Panc1 (cell line): Measurements from ENCODE around the gene P2RX2. TPM values are rescaled to one million over a fixed set of nuclear protein-coding genes. Genes with fewer than 3 reads are reported as not detected.

Experiments used
- ATAC-seq: fragments of 200-7000 bp; cut with Tn5 transposase; 2 replicates; pipeline ENCODE4 v1.9.1; 2020; ENCODE audit warnings: mild to moderate bottlenecking, moderate library complexity
- BruUV-seq: library from RNA; stranded (reverse); fragments of 400-500 nt; replicated peaks from 2 replicates; lab custom pipeline; 2021; lab: Mats Ljungman, UMichigan
- CTCF ChIA-PET: fragments of 300-600 bp; sonication (Branson Sonifier 250); formaldehyde crosslinking; loops from one replicate; lab custom pipeline; 2022; ENCODE audit warnings: antibody characterized with exemption; lab: Charles Lee
- POLR2A ChIA-PET: fragments of 300-600 bp; sonication (Branson Sonifier 250); formaldehyde crosslinking; loops from one replicate; lab custom pipeline; 2022; ENCODE audit warnings: antibody characterized with exemption; lab: Charles Lee
- DNase-seq: peaks from one replicate; pipeline ENCODE4 v3.0.0-alpha.2; 2010; ENCODE audit warnings: low read depth, low spot score
- H3K27ac ChIP-seq: 2 replicates; pipeline ENCODE4 v1.5.1; 2011; ENCODE audit warnings: mild to moderate bottlenecking, low read length, inconsistent platforms
- H3K27me3 ChIP-seq: fragments of 200-500 bp; sonication (Bioruptor generic); 2 replicates; pipeline ENCODE4 v1.6.0; 2014; ENCODE audit warnings: low read length, inconsistent platforms; ENCODE audit not compliant: control insufficient read depth, insufficient read depth
- H3K36me3 ChIP-seq: fragments of 200-500 bp; sonication (Bioruptor generic); 2 replicates; pipeline ENCODE4 v1.5.1; 2014; ENCODE audit warnings: inconsistent platforms, mild to moderate bottlenecking, low read length, moderate library complexity; ENCODE audit not compliant: control insufficient read depth, insufficient read depth
- H3K4me1 ChIP-seq: 2 replicates; pipeline ENCODE4 v1.5.1; 2011; ENCODE audit warnings: inconsistent platforms, mild to moderate bottlenecking, low read length, moderate library complexity; ENCODE audit not compliant: control insufficient read depth, insufficient read depth
- H3K4me3 ChIP-seq, 2 experiments: 2 replicates each; pipeline ENCODE4 v1.5.1; 2011 to 2012; ENCODE audit warnings: low read depth in 2 of 2, low read length in 2 of 2, mild to moderate bottlenecking in 2 of 2, inconsistent platforms in 1 of 2, moderate library complexity in 1 of 2
- H3K9me3 ChIP-seq: fragments of 200-500 bp; sonication (Bioruptor generic); 2 replicates; pipeline ENCODE4 v1.5.1; 2014; ENCODE audit warnings: low read depth, mild to moderate bottlenecking, inconsistent platforms, low read length, moderate library complexity; ENCODE audit not compliant: control insufficient read depth, insufficient read depth
- POLR2AphosphoS5 ChIP-seq: IDR thresholded peaks from 2 replicates; pipeline ENCODE4 v1.6.1; 2012; ENCODE audit warnings: mild to moderate bottlenecking, low read depth, low read length, moderate library complexity
- SIN3A ChIP-seq: IDR thresholded peaks from 2 replicates; pipeline ENCODE4 v1.6.1; 2012; ENCODE audit warnings: low read depth, mild to moderate bottlenecking, low read length, moderate library complexity, borderline replicate concordance; ENCODE audit not compliant: insufficient read depth
- TCF7L2 ChIP-seq: IDR thresholded peaks from 2 replicates; pipeline ENCODE4 v1.6.1; 2011; ENCODE audit warnings: mild to moderate bottlenecking, low read depth, low read length, inconsistent platforms
- in situ Hi-C: cut with HindIII; loops from 2 replicates; pipeline ENCODE4 v1.10.0; 2016; ENCODE audit warnings: low sequenced_read_pairs, low pct_unique_long_range_greater_than_20kb
- intact Hi-C: fragments of 100-400 bp; cut with micrococcal nuclease; formaldehyde crosslinking; loops from one replicate; pipeline ENCODE4 v1.10.0; 2022; ENCODE audit not compliant: unreplicated experiment
- total RNA-seq: library from RNA; stranded (reverse); gene quantifications from one replicate; pipeline ENCODE4 v1.2.1, GENCODE V29; 2021; ENCODE audit not compliant: unreplicated experiment
- TF ChIP-seq, protein P1 (sequence below): fragments of 450-650 bp; IDR thresholded peaks from 2 replicates; pipeline ENCODE4 v1.5.1; 2017; ENCODE audit warnings: mild to moderate bottlenecking
- TF ChIP-seq, protein P2 (sequence below), 2 experiments: IDR thresholded peaks; 2 replicates each; pipeline ENCODE4 v1.6.1; 2011 to 2012; ENCODE audit warnings: low read depth in 2 of 2, control low read depth in 1 of 2, low read length in 1 of 2, mild to moderate bottlenecking in 1 of 2, moderate library complexity in 1 of 2; ENCODE audit not compliant: insufficient read depth in 1 of 2

Gene P2RX2
- total RNA-seq, 1 experiment from 2014 or later: 1.2 TPM

DNA sequence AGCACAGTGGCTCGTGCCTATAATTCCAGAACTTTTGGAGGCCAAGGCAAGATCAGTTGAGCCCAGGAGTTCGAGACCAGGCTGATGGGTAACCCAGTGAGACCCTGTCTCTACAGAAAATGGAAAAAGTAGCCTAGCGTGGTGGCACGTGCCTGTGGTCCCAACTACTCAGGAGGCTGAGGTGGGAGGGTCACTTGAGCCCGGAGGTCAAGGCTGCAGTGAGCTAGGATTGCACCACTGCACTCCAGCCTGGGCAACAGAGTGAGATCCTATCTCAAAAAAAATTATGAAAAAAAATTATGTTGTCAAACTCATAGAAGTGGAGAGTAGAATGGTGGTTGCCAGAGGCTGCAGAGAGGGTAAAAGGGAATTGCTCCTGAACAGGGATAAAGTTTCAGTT lies 4.5 kb upstream of the P2RX2 start:
- no peak for ATAC-seq
- no TSS peak for BruUV-seq
- Histone ChIP-seq H3K4me3 (no peak overlapping the region), H3K27ac (no peak overlapping the region), H3K4me1 (peaks cover 1% of the 10 kb centered on the region), H3K36me3 (no peaks in the 10 kb centered on the region), H3K27me3 (peaks cover 6% of the 10 kb centered on the region; the same call in 1 of the 2 replicates), H3K9me3 (no peaks in the 10 kb centered on the region)
- ChIA-PET POLR2A (no interaction called here), CTCF (interaction anchor here (1.4 kb wide), 1 partner anchor 199 kb away, joined by 10 read pairs; no protein-coding TSS in a partner anchor)
- no peak for DNase-seq
- intact Hi-C loops: loop anchor here (2.0 kb wide), 1 partner anchor 199 kb away; no protein-coding TSS in a partner anchor
- in situ Hi-C loops: no loop called here
- TF ChIP-seq, protein P1, sequence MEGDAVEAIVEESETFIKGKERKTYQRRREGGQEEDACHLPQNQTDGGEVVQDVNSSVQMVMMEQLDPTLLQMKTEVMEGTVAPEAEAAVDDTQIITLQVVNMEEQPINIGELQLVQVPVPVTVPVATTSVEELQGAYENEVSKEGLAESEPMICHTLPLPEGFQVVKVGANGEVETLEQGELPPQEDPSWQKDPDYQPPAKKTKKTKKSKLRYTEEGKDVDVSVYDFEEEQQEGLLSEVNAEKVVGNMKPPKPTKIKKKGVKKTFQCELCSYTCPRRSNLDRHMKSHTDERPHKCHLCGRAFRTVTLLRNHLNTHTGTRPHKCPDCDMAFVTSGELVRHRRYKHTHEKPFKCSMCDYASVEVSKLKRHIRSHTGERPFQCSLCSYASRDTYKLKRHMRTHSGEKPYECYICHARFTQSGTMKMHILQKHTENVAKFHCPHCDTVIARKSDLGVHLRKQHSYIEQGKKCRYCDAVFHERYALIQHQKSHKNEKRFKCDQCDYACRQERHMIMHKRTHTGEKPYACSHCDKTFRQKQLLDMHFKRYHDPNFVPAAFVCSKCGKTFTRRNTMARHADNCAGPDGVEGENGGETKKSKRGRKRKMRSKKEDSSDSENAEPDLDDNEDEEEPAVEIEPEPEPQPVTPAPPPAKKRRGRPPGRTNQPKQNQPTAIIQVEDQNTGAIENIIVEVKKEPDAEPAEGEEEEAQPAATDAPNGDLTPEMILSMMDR: no peak
- no peak for TF ChIP-seq TCF7L2
- TF ChIP-seq POLR2AphosphoS5: no peak
- TF ChIP-seq SIN3A: no peak
- TF ChIP-seq, protein P2, sequence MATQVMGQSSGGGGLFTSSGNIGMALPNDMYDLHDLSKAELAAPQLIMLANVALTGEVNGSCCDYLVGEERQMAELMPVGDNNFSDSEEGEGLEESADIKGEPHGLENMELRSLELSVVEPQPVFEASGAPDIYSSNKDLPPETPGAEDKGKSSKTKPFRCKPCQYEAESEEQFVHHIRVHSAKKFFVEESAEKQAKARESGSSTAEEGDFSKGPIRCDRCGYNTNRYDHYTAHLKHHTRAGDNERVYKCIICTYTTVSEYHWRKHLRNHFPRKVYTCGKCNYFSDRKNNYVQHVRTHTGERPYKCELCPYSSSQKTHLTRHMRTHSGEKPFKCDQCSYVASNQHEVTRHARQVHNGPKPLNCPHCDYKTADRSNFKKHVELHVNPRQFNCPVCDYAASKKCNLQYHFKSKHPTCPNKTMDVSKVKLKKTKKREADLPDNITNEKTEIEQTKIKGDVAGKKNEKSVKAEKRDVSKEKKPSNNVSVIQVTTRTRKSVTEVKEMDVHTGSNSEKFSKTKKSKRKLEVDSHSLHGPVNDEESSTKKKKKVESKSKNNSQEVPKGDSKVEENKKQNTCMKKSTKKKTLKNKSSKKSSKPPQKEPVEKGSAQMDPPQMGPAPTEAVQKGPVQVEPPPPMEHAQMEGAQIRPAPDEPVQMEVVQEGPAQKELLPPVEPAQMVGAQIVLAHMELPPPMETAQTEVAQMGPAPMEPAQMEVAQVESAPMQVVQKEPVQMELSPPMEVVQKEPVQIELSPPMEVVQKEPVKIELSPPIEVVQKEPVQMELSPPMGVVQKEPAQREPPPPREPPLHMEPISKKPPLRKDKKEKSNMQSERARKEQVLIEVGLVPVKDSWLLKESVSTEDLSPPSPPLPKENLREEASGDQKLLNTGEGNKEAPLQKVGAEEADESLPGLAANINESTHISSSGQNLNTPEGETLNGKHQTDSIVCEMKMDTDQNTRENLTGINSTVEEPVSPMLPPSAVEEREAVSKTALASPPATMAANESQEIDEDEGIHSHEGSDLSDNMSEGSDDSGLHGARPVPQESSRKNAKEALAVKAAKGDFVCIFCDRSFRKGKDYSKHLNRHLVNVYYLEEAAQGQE (IDR thresholded peaks at IDR 0.05; ENCODE audit: insufficient read depth in 1 of 2, low read depth in 2 of 2, low read length in 1 of 2): no peak

DNA sequence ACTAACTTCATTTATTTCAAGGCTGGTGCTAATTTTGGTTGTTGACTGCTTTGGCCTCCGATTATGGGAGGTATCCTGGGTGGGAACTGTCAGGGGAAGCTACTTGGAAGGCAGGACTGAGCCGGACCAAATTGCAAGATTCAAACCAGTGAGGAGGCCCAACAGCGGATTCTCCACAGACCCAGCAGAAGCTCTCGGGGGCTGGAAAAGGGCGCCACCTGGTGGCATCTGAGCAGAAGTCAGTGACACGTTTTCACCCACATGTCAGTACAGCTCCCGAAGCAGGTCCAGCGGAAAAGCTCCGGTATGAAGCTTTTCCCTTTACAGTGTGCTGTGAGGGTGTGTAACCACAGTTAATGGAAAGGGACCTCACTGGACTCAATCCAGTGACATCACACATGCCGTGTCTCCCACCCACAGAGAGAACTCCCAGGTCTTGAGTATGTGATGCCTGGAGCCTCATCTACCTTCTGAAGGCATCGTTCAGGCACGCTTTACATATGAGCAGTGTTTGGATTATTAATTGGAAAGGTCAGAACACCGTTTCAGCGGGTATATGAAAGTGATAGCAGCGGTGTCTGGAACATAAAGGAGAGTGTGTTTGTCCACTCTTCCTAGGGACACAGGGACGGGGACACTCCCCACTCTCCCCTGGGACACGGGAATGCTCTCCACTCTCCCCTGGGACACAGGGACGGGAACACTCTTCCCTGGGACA lies 3.6 kb upstream of the P2RX2 start:
- ATAC-seq (peak; percentile 87), DNase-seq (peak; percentile 63)
- intact Hi-C loops: loop anchor here (2.0 kb wide), 1 partner anchor 200 kb away; no protein-coding TSS in a partner anchor
- Histone ChIP-seq H3K4me3 (no peak overlapping the region), H3K27me3 (peaks cover 6% of the 10 kb centered on the region; the same call in 1 of the 2 replicates), H3K36me3 (no peaks in the 10 kb centered on the region), H3K9me3 (no peaks in the 10 kb centered on the region), H3K27ac (no peak overlapping the region; the same call in 1 of the 2 replicates), H3K4me1 (no peaks in the 10 kb centered on the region)
- TF ChIP-seq SIN3A (no peak), POLR2AphosphoS5 (no peak), TCF7L2 (no peak)
- TF ChIP-seq, protein P2 (IDR thresholded peaks at IDR 0.05; ENCODE audit: insufficient read depth in 1 of 2, low read depth in 2 of 2, low read length in 1 of 2): no peak
- TF ChIP-seq, protein P1: peak; percentile 93
- BruUV-seq: no TSS peak
- CTCF ChIA-PET: interaction anchor here (0.6 to 1.4 kb wide), 9 partner anchors 14 to 200 kb away, joined by 3 to 10 read pairs (median 4); no protein-coding TSS in a partner anchor
- in situ Hi-C loops: no loop called here
- POLR2A ChIA-PET: no interaction called here
